Bronchial epithelial cell (primary cell): ENCODE results near the gene OTOS. TPM values are rescaled to one million over a fixed set of nuclear protein-coding genes. Genes with fewer than 3 reads are reported as not detected.

Source experiments
- DNase-seq: peaks from one replicate; pipeline ENCODE4 v3.0.0-alpha.2; 2010; ENCODE audit warnings: low read depth
- FAIRE-seq: peaks from 2 replicates; lab custom pipeline; 2011; peaks lifted over from hg19 to GRCh38; lab: Jason Lieb, UNC
- H3K27me3 ChIP-seq: 2 replicates; pipeline ENCODE4 v1.5.1; 2011; ENCODE audit warnings: low read length; ENCODE audit not compliant: control insufficient read depth, insufficient read depth
- H3K36me3 ChIP-seq: 2 replicates; pipeline ENCODE4 v1.5.1; 2011; ENCODE audit warnings: low read length; ENCODE audit not compliant: control insufficient read depth, insufficient read depth
- H3K4me3 ChIP-seq: 2 replicates; pipeline ENCODE4 v1.5.1; 2011; ENCODE audit warnings: mild to moderate bottlenecking, low read depth, low read length, control low read depth
- total RNA-seq: library from RNA; depleted of rRNA; stranded (reverse); fragments of >200 nt; gene quantifications from 2 replicates; pipeline ENCODE4 v1.2.1, GENCODE V29; 2014
- TF ChIP-seq, protein P1 (sequence below): IDR thresholded peaks from 2 replicates; pipeline ENCODE4 v1.5.1; 2011; ENCODE audit warnings: mild to moderate bottlenecking, moderate library complexity, low read length, control low read depth, inconsistent platforms; ENCODE audit not compliant: insufficient read depth, severe bottlenecking

OTOS gene
- total RNA-seq, 1 donor from 2014 or later = not detected

DNA sequence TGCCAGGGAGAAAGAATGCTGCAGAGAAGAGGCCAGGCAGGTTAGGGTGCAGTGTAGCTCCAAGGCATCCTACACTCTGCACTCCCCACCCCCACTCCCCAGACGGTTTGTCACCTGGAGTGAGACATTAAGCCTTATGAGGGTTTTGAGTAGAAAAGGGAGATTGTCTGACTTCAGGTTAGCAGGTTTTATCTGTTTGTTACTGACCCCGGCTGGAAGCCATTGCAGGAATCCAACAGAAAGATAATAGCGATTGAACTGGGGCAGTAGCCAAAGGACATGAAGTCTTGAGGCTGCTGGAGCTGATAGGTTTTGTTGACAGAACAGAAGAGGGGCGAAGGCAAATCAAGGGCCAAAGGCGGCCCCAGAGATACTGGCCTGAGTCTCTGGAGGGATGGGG lies 51.2 kb downstream of the OTOS start:
- no peak for FAIRE-seq
- peaks cover 3% of the 10 kb centered on the region for H3K27me3 ChIP-seq
- no peaks in the 10 kb centered on the region for H3K36me3 ChIP-seq
- DNase-seq = no peak
- no peak overlapping the region for H3K4me3 ChIP-seq
- TF ChIP-seq, protein P1, sequence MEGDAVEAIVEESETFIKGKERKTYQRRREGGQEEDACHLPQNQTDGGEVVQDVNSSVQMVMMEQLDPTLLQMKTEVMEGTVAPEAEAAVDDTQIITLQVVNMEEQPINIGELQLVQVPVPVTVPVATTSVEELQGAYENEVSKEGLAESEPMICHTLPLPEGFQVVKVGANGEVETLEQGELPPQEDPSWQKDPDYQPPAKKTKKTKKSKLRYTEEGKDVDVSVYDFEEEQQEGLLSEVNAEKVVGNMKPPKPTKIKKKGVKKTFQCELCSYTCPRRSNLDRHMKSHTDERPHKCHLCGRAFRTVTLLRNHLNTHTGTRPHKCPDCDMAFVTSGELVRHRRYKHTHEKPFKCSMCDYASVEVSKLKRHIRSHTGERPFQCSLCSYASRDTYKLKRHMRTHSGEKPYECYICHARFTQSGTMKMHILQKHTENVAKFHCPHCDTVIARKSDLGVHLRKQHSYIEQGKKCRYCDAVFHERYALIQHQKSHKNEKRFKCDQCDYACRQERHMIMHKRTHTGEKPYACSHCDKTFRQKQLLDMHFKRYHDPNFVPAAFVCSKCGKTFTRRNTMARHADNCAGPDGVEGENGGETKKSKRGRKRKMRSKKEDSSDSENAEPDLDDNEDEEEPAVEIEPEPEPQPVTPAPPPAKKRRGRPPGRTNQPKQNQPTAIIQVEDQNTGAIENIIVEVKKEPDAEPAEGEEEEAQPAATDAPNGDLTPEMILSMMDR = no peak

Other genes with a start within 250 kb of the OTOS start
- gene NDUFA10, start 115.3 kb downstream of the OTOS start, total RNA-seq = 162 and 166 TPM in 2 replicates
- not detected in 2 replicates for gene OR6B2, start 110.2 kb downstream of the OTOS start, total RNA-seq
- gene OR6B3, start 87.1 kb downstream of the OTOS start, total RNA-seq = not detected in 2 replicates
- 35.0 and 79.2 TPM in 2 replicates for gene COPS9, start 4.4 kb downstream of the OTOS start, total RNA-seq